HEK293T (cell line): ENCODE results near the gene NUDT22.

Experiments
- CTCF ChIA-PET: fragments of 350-600 bp; formaldehyde crosslinking; extraction: SDS; loops from one replicate; lab custom pipeline; 2021; ENCODE audit warnings: antibody characterized with exemption, inconsistent platforms; lab: Yijun Ruan, JAX
- POLR2A ChIA-PET: fragments of 350-600 bp; formaldehyde crosslinking; extraction: SDS; loops from one replicate; lab custom pipeline; 2020; ENCODE audit warnings: antibody characterized with exemption, inconsistent platforms; lab: Yijun Ruan, JAX
- DNase-seq: peaks from one replicate; pipeline ENCODE4 v3.0.0; 2012; ENCODE audit warnings: mixed read lengths; ENCODE audit errors: extremely low spot score
- ARNT ChIP-seq: fragments of 450-650 bp; IDR thresholded peaks from 2 replicates; pipeline ENCODE4 v1.6.1; 2017; ENCODE audit warnings: mild to moderate bottlenecking
- BHLHE40 ChIP-seq: fragments of 450-650 bp; IDR thresholded peaks from 2 replicates; pipeline ENCODE4 v1.6.1; 2016; ENCODE audit warnings: mild to moderate bottlenecking, moderate library complexity, borderline replicate concordance
- CTBP1 ChIP-seq: fragments of 450-650 bp; IDR thresholded peaks from 2 replicates; pipeline ENCODE4 v1.6.1; 2016; ENCODE audit warnings: borderline replicate concordance
- ELF4 ChIP-seq: fragments of 450-650 bp; IDR thresholded peaks from 2 replicates; pipeline ENCODE4 v1.6.1; 2017; ENCODE audit warnings: antibody characterized with exemption
- FOXA1 ChIP-seq: fragments of 450-650 bp; IDR thresholded peaks from 2 replicates; pipeline ENCODE4 v1.6.1; 2016; ENCODE audit warnings: mild to moderate bottlenecking
- FOXK2 ChIP-seq: fragments of 450-650 bp; IDR thresholded peaks from 2 replicates; pipeline ENCODE4 v1.6.1; 2016; ENCODE audit warnings: mild to moderate bottlenecking
- FOXM1 ChIP-seq: fragments of 450-650 bp; IDR thresholded peaks from 2 replicates; pipeline ENCODE4 v1.6.1; 2017; ENCODE audit warnings: mild to moderate bottlenecking, borderline replicate concordance
- HDGF ChIP-seq: fragments of 450-650 bp; IDR thresholded peaks from 2 replicates; pipeline ENCODE4 v1.6.1; 2017; ENCODE audit warnings: antibody characterized with exemption, borderline replicate concordance
- L3MBTL2 ChIP-seq: fragments of 450-650 bp; conservative IDR thresholded peaks from 2 replicates; pipeline ENCODE4 v1.6.1; 2016; ENCODE audit warnings: mild to moderate bottlenecking
- LEF1 ChIP-seq: fragments of 450-650 bp; IDR thresholded peaks from 2 replicates; pipeline ENCODE4 v1.6.1; 2017; ENCODE audit warnings: mild to moderate bottlenecking, borderline replicate concordance
- NFRKB ChIP-seq: fragments of 450-650 bp; IDR thresholded peaks from 2 replicates; pipeline ENCODE4 v1.6.1; 2016; ENCODE audit warnings: mild to moderate bottlenecking, moderate library complexity
- PKNOX1 ChIP-seq: fragments of 450-650 bp; IDR thresholded peaks from 2 replicates; pipeline ENCODE4 v1.6.1; 2016
- SP1 ChIP-seq: fragments of 450-650 bp; IDR thresholded peaks from 2 replicates; pipeline ENCODE4 v1.6.1; 2017
- SUZ12 ChIP-seq: fragments of 450-650 bp; IDR thresholded peaks from 2 replicates; pipeline ENCODE4 v1.6.1; 2016; ENCODE audit warnings: mild to moderate bottlenecking
- TARDBP ChIP-seq: fragments of 450-650 bp; IDR thresholded peaks from 2 replicates; pipeline ENCODE4 v1.6.1; 2016
- ZNF384 ChIP-seq: fragments of 450-650 bp; IDR thresholded peaks from 2 replicates; pipeline ENCODE4 v1.6.1; 2016

The NUDT22 gene

GRCh38 chr11:64186492-64187165 lies 39.4 kb upstream of the NUDT22 start:
- ChIA-PET CTCF (interaction anchor here (2.2 kb wide), 1 partner anchor 18 kb away, joined by 18 read pairs; no protein-coding TSS in a partner anchor), POLR2A (interaction anchor here (0.8 to 2.5 kb wide), 12 partner anchors 10 to 321 kb away, joined by 3 to 27 read pairs (median 6); partner anchors contain the start of genes COX8A, FERMT3, MACROD1 and NUDT22)
- no peak for DNase-seq

GRCh38 chr11:64192434-64192833 lies 33.6 kb upstream of the NUDT22 start:
- ChIA-PET CTCF (interaction anchor here (0.6 kb wide), 1 partner anchor 45 kb away, joined by 3 read pairs; no protein-coding TSS in a partner anchor), POLR2A (no interaction called here)
- TF ChIP-seq FOXM1 (no peak), LEF1 (no peak), PKNOX1 (no peak), CTBP1 (no peak), SUZ12 (no peak), ARNT (no peak), FOXA1 (no peak), SP1 (no peak), HDGF (no peak), ELF4 (no peak), ZNF384 (no peak), TARDBP (no peak), L3MBTL2 (no peak), FOXK2 (no peak), NFRKB (no peak), BHLHE40 (no peak)
- DNase-seq = no peak

More at GRCh38 chr11:64186492-64187165, 39.4 kb upstream of the NUDT22 start:
- TF ChIP-seq PKNOX1 (no peak), BHLHE40 (no peak), SP1 (no peak), FOXA1 (no peak), L3MBTL2 (no peak), ELF4 (no peak), SUZ12 (no peak), ARNT (no peak), FOXK2 (no peak), HDGF (no peak), LEF1 (no peak), FOXM1 (no peak), NFRKB (no peak), ZNF384 (no peak), TARDBP (no peak), CTBP1 (no peak)

GRCh38 chr11:64196626-64197025 lies 29.4 kb upstream of the NUDT22 start:
- TF ChIP-seq CTBP1 (no peak), PKNOX1 (no peak), FOXK2 (no peak), ELF4 (no peak), ARNT (no peak), L3MBTL2 (no peak), FOXM1 (no peak), HDGF (no peak), SP1 (no peak), ZNF384 (no peak), BHLHE40 (no peak), NFRKB (no peak), FOXA1 (no peak), TARDBP (no peak), LEF1 (no peak), SUZ12 (no peak)
- POLR2A ChIA-PET = interaction anchor here (2.1 kb wide), 1 partner anchor 11 kb away, joined by 9 read pairs; the partner anchor contains the start of gene STIP1
- CTCF ChIA-PET = no interaction called here
- DNase-seq = no peak

GRCh38 chr11:64198511-64198910 lies 27.6 kb upstream of the NUDT22 start:
- ChIA-PET CTCF (no interaction called here), POLR2A (no interaction called here)
- no peak for TF ChIP-seq NFRKB
- no peak for TF ChIP-seq ELF4
- TF ChIP-seq HDGF = no peak
- TF ChIP-seq ARNT = no peak
- no peak for TF ChIP-seq TARDBP
- no peak for TF ChIP-seq FOXA1
- no peak for TF ChIP-seq FOXK2
- TF ChIP-seq LEF1 = no peak
- TF ChIP-seq SP1 = no peak
- no peak for TF ChIP-seq L3MBTL2
- no peak for TF ChIP-seq PKNOX1
- TF ChIP-seq FOXM1 = no peak
- no peak for TF ChIP-seq CTBP1
- no peak for TF ChIP-seq BHLHE40
- no peak for TF ChIP-seq SUZ12
- no peak for DNase-seq

GRCh38 chr11:64201543-64201942 lies 24.5 kb upstream of the NUDT22 start:
- CTCF ChIA-PET = interaction anchor here (0.6 kb wide), 1 partner anchor 140 kb away, joined by 3 read pairs; no protein-coding TSS in a partner anchor
- DNase-seq = no peak
- POLR2A ChIA-PET = interaction anchor here (0.6 to 2.0 kb wide), 3 partner anchors 14 to 68 kb away, joined by 3 to 9 read pairs (median 4); partner anchors contain the start of gene STIP1
- TF ChIP-seq FOXA1 (no peak), HDGF (no peak), FOXM1 (no peak), ARNT (no peak), NFRKB (no peak), ZNF384 (no peak), PKNOX1 (no peak), SUZ12 (no peak), BHLHE40 (no peak), SP1 (no peak), FOXK2 (no peak), TARDBP (no peak), L3MBTL2 (no peak), CTBP1 (no peak), LEF1 (no peak)
